Stomach (tissue), 4 donors: Measurements from ENCODE around the gene SCYL1.

Source experiments
- EP300 ChIP-seq: sonication (generic); formaldehyde crosslinking; IDR thresholded peaks from one replicate; pipeline ENCODE4 v1.6.1; 2017; ENCODE audit warnings: antibody characterized with exemption
- POLR2A ChIP-seq, 4 donors: fragments of 450-650 bp; IDR thresholded peaks; one replicate each; pipeline ENCODE4 v1.6.1; 2016; ENCODE audit warnings: antibody characterized with exemption in 4 of 4, control low read depth in 2 of 4, mild to moderate bottlenecking in 1 of 4, moderate library complexity in 1 of 4
- POLR2AphosphoS5 ChIP-seq, 3 donors: sonication (generic); formaldehyde crosslinking; IDR thresholded peaks; one replicate each; pipeline ENCODE4 v1.6.1; 2016; ENCODE audit warnings: antibody characterized with exemption in 3 of 3
- TF ChIP-seq, protein P1 (sequence below), 7 experiments: fragments of 450-650 bp in 4 of 7; fragments of 200-600 bp in 3 of 7; sonication (generic) in 3 of 7; IDR thresholded peaks; one replicate each; pipeline ENCODE4 v1.5.1; 2016 to 2019; ENCODE audit warnings: antibody characterized with exemption in 7 of 7, control low read depth in 2 of 7, mild to moderate bottlenecking in 1 of 7

GRCh38 chr11:65569973-65570918 is 45.4 kb downstream of the SCYL1 start, which contains the start of gene ZNRD2:
- TF ChIP-seq POLR2A (IDR thresholded peaks at IDR 0.05) (peak in 2 of 4 donors; percentile 54 to 81), EP300 (no peak), POLR2AphosphoS5 (IDR thresholded peaks at IDR 0.05) (peak; percentile 92 to 98 (median 96))
- TF ChIP-seq, protein P1, sequence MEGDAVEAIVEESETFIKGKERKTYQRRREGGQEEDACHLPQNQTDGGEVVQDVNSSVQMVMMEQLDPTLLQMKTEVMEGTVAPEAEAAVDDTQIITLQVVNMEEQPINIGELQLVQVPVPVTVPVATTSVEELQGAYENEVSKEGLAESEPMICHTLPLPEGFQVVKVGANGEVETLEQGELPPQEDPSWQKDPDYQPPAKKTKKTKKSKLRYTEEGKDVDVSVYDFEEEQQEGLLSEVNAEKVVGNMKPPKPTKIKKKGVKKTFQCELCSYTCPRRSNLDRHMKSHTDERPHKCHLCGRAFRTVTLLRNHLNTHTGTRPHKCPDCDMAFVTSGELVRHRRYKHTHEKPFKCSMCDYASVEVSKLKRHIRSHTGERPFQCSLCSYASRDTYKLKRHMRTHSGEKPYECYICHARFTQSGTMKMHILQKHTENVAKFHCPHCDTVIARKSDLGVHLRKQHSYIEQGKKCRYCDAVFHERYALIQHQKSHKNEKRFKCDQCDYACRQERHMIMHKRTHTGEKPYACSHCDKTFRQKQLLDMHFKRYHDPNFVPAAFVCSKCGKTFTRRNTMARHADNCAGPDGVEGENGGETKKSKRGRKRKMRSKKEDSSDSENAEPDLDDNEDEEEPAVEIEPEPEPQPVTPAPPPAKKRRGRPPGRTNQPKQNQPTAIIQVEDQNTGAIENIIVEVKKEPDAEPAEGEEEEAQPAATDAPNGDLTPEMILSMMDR (IDR thresholded peaks at IDR 0.05) = peak in 5 of 7 experiments; percentile 11 to 60 (median 31)
